AG04449 (cell line): ENCODE results near the gene CELA2A.
"Not testable (repeated sequence)": the region's sequence is repeated elsewhere in the genome, so short reads cannot be mapped to it uniquely, and the experiment has no call there.

ENCODE experiments used
- CTCF ChIA-PET: fragments of 350-600 bp; formaldehyde crosslinking; extraction: SDS; loops from one replicate; lab custom pipeline; 2021; ENCODE audit warnings: antibody characterized with exemption; lab: Yijun Ruan, JAX
- POLR2A ChIA-PET: fragments of 400-600, 350-600 bp; formaldehyde crosslinking; extraction: SDS; loops from one replicate; lab custom pipeline; 2020; ENCODE audit warnings: antibody characterized with exemption, inconsistent platforms; lab: Yijun Ruan, JAX
- DNase-seq: peaks from one replicate; pipeline ENCODE4 v3.0.0-alpha.2; 2010; ENCODE audit warnings: low read depth, low spot score
- H3K4me3 ChIP-seq: 2 replicates; pipeline ENCODE4 v1.5.1; 2011; ENCODE audit warnings: low read depth, mild to moderate bottlenecking, control low read depth, low read length
- CTCF ChIP-seq: IDR thresholded peaks from one replicate; pipeline ENCODE4 v1.5.1; 2011; ENCODE audit warnings: mild to moderate bottlenecking, moderate library complexity, low read length, control low read depth, inconsistent platforms; ENCODE audit not compliant: insufficient read depth; ENCODE audit errors: missing control alignments

CELA2A gene

GRCh38 chr1:15508700-15509487, 52.4 kb downstream of the CELA2A start:
- POLR2A ChIA-PET: no interaction called here
- no peak overlapping the region for H3K4me3 ChIP-seq
- CTCF ChIA-PET: interaction anchor here (1.0 to 1.4 kb wide), 3 partner anchors 9 to 204 kb away, joined by 3 to 5 read pairs (median 5); no protein-coding TSS in a partner anchor
- no peak for DNase-seq
- TF ChIP-seq CTCF: no peak

GRCh38 chr1:15509586-15509985, 53.1 kb downstream of the CELA2A start:
- H3K4me3 ChIP-seq: no peak overlapping the region
- no peak for TF ChIP-seq CTCF
- ChIA-PET POLR2A (no interaction called here), CTCF (interaction anchor here (0.8 to 1.4 kb wide), 2 partner anchors 8 to 10 kb away, joined by 4 to 5 read pairs; no protein-coding TSS in a partner anchor)
- no peak for DNase-seq

- CTCF ChIA-PET: interaction anchor here (1.1 kb wide), 1 partner anchor 79 kb away, joined by 4 read pairs; no protein-coding TSS in a partner anchor
- H3K4me3 ChIP-seq: no peak overlapping the region
- no peak for TF ChIP-seq CTCF
- POLR2A ChIA-PET: no interaction called here
- DNase-seq: no peak
Measured at GRCh38 chr1:15510611-15511405, 54.3 kb downstream of the CELA2A start.

- DNase-seq: no peak
- ChIA-PET CTCF (interaction anchor here (0.7 to 1.9 kb wide), 5 partner anchors 9 to 190 kb away, joined by 3 to 7 read pairs (median 3); no protein-coding TSS in a partner anchor), POLR2A (no interaction called here)
- H3K4me3 ChIP-seq: no peak overlapping the region
- no peak for TF ChIP-seq CTCF
Measured at GRCh38 chr1:15513192-15513591, 56.7 kb downstream of the CELA2A start.

GRCh38 chr1:15513919-15514318, 57.4 kb downstream of the CELA2A start:
- no peak for TF ChIP-seq CTCF
- no peak for DNase-seq
- H3K4me3 ChIP-seq: no peak overlapping the region
- ChIA-PET POLR2A (no interaction called here), CTCF (interaction anchor here (0.8 to 1.9 kb wide), 2 partner anchors 10 to 14 kb away, joined by 3 to 7 read pairs; no protein-coding TSS in a partner anchor)

GRCh38 chr1:15514557-15514956, 58.0 kb downstream of the CELA2A start:
- POLR2A ChIA-PET: not testable (repeated sequence)

More at GRCh38 chr1:15514557-15514956, 58.0 kb downstream of the CELA2A start:
- not testable (repeated sequence) for DNase-seq, H3K4me3 ChIP-seq
- CTCF ChIA-PET: interaction anchor here (1.9 kb wide), 1 partner anchor 11 kb away, joined by 7 read pairs; no protein-coding TSS in a partner anchor
